ENCODE data around the gene AMT.

The AMT gene, protein sequence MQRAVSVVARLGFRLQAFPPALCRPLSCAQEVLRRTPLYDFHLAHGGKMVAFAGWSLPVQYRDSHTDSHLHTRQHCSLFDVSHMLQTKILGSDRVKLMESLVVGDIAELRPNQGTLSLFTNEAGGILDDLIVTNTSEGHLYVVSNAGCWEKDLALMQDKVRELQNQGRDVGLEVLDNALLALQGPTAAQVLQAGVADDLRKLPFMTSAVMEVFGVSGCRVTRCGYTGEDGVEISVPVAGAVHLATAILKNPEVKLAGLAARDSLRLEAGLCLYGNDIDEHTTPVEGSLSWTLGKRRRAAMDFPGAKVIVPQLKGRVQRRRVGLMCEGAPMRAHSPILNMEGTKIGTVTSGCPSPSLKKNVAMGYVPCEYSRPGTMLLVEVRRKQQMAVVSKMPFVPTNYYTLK

GRCh38 chr3:49422379-49423248, at the start of gene AMT:
Gene AMT (minus strand): TSS chr3:49422473. CDS start chr3:49422450, 23 bp downstream.
- peak; percentile 17 for DNase-seq (ENCODE audit: low spot score)

DNA sequence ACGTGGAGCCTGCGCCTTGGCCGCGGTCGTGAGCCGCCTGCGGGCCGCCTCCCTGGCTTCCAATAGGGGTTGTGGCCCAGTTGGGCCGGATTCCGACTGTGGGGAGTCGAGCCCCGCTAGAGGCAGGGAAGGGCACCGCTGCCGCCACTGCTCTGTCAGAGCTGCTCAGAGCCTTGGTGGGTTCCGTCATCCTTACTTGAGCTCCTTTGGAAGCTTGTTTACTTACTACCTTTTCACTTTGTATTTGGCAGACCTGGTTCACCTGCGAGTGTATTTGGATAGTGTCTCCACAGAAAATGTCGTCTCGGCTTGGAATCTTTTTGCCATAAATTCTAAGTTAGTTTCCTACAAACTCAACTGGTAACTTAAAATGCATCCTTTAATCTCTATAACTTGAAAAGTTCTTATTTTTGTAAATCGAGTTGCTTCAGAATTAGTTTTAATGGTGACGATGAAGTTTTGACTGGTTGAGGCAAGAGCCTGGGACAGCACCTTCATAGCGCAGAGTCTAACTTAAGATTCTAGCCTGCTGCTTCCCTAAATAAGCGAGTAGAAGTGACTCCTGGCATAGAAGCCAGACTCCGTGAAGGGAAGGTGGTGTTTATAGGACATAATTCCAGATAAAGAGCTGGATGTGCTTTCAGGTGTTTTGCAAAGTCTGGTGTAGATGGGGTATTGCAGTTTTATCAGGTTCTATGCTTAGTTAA, 48.6 kb upstream of the AMT start:
- no peak for DNase-seq (ENCODE audit: low spot score)

DNA sequence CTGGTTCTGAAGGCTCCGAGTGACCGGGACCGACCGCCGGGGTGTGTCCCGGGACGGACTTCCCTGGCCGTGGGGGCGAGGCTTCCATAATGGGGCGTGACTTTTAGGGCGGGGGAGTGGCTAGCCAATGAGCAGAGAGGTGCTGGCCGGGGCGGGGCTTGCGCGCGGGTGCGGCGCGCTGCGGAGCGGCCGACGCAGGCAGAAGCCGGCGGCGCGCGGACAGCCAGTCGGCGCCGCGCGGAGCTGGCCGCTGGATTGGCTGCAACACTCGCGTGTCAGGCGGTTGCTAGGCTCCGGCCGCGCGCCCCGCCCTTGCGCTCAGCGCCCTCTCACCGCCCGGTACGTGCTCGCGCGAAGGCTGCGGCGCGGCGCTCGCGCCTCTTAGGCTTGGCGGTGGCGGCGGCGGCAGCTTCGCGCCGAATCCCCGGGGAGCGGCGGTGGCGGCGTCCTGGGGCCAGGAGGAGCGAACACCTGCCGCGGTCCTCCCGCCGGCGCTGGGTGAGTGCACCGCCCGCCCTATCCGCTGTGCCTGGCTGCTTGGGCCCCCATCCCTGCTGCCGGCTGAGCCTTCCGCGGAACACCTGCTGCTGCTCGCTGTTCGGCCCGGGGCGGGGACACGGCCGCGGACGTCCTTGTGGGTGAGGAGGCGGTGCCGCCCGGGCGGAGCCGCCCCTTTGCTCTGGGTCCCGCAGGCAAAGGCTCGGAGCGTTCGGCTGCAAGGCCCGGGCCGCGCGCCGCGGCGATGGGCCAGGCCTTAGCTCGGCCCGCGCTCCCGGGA, 47.9 kb upstream of the AMT start, which contains the start of gene DAG1:
TSS of gene DAG1 (plus strand) at position 332 of the 778 bp plus-strand sequence. CDS start 40,268 bp downstream, outside the sequence.
- DNase-seq (ENCODE audit: low spot score) = peak; percentile 94

- peak; percentile 83 for DNase-seq (ENCODE audit: low spot score)
Measured at GRCh38 chr3:49469037-49469935, 47.0 kb upstream of the AMT start.

DNA sequence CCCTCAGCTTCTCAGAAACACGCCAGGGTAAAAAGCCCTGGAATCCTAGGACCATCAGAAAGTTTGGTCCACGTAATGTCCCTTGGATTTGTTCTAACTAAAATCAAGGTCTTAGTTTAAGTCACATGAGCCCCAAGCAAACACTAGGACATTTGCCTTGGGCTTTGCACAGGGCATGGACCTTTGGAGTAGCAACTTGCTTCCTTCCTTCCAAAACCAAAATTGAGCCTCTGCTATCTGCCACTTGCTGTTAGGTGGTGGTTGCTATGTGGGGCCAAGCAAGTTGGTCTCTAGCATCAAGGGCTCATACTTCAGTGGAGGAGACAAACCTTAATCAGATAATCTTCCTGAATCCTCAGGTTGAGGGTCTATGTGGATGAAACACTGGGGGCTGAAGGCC, 43.8 kb upstream of the AMT start:
- no peak for DNase-seq (ENCODE audit: low spot score)

DNA sequence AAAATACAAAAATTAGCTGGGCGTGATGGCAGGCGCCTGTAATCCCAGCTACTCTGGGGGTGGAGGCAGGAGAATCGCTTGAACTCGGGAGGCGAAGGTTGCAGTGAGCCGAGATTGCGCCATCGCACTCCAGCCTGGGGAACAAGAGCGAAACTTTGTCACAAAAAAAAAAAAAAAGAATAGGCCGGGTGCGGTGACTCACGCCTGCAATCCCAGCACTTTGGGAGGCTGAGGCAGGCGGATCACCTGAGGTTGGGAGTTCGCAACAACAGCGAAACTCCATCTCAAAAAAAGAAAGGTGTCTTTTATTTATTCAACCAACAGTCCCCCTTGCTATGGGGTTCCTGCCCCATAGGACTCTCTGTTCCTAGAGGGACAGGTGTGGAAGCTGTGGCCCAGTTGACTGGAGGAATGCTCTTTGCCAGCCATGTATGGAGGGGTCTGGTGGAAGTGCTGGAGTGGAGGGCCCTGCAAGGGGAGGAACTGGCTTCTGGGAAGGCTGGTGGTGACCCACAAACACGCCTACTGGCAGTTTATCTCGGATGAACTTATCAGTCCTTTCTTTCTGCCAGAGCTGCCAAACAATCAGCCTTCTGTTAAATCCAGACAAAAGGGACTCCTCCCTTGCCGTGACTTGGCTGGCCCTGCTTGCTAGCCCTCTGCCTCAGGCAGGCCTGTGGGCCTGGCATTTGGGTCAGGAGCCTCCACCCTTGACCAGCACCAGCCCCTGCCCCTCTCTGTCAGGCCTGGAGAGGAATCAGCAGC, 43.2 kb upstream of the AMT start:
- DNase-seq (ENCODE audit: low spot score) = no peak

DNA sequence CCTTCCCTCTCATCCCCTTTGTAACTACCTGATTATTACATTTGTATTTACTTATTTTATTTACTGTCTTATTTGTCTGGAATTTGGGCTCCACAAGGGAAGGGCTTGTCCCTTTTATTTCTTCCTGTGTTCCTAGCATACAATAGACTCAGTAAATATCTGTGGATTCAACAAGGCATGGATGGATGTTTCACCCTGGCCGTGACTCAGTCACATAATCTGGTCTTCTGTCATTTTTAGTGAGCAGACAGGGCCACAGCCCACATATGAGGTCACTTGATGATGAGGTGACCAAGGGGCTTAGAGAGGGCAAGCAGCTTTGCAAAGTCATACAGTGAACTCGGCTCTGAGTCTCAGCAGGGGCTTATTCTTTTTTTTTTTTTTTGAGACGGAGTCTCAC, 39.9 kb upstream of the AMT start:
- peak; percentile 53 for DNase-seq (ENCODE audit: low spot score)

GRCh38 chr3:49461443-49462171, 39.3 kb upstream of the AMT start:
- peak; percentile 26 for DNase-seq (ENCODE audit: low spot score)

GRCh38 chr3:49460956-49461355, 38.7 kb upstream of the AMT start:
- DNase-seq (ENCODE audit: low spot score) = no peak

- DNase-seq (ENCODE audit: low spot score) = no peak
Measured at GRCh38 chr3:49460188-49460890, 38.1 kb upstream of the AMT start.

GRCh38 chr3:49456466-49456865, 34.2 kb upstream of the AMT start:
- DNase-seq (ENCODE audit: low spot score) = peak; percentile 23

DNA sequence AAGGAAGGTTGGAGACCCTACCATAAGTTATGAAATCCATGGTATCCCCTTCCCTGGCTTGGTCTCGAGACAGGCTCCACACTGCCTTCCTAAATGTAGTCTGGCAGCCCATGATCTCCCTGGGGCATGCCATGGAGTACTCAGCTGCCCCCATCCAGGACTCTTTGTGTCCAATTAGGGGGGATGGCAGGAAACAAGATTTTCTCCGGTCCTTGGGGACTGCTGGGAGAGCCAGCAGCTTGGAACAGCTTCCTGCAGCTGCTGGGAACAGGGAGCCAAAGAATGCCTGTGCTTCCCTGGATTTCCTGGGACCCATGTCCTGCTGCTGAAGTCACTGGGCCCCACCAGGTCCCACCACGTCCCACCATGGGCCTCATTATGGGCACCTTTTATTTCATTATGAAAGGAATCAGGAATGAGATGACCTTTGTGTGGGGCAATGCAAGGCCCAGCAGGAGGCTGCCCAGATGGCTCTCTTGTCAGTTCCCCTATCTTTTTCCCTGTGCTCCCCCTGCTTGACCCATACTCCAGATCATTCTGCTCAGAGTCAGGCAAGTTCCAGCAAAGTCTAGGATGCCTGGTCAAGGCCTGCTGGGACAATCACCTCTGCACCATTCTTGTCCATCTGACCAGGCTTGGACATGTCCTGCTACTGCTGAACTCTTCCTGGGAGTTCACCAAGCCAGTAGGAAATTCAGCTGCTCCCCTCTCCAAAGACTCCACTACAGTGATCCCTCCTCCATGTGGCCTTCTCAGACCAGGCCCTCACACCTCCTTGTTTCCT, 32.8 kb upstream of the AMT start:
- peak; percentile 49 for DNase-seq (ENCODE audit: low spot score)

GRCh38 chr3:49454458-49454857, 32.2 kb upstream of the AMT start:
- DNase-seq (ENCODE audit: low spot score) = peak; percentile 8

- DNase-seq (ENCODE audit: low spot score) = no peak
Measured at GRCh38 chr3:49453621-49454020, 31.3 kb upstream of the AMT start.

GRCh38 chr3:49445391-49445790, 23.1 kb upstream of the AMT start:
- no peak for DNase-seq (ENCODE audit: low spot score)

DNA sequence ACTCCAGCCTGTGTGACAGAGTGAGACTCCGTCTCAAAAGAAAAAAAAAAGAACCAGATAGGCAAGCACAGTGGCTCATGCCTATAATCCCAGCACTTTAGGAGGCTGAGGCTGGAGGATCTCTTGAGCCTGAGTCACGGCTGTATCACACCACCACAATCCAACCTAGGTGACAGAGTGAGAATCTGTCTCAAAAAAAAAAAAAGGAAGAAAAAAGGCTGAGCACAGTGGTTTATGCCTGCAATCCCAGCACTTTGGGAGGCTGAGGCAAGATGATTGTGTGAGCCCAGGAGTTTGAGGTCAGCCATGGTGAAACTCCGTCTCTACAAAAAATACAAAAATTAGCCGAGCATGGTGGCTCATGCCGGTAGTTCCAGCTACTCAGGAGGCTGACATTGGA, 12.5 kb upstream of the AMT start:
- DNase-seq (ENCODE audit: low spot score) = no peak

DNA sequence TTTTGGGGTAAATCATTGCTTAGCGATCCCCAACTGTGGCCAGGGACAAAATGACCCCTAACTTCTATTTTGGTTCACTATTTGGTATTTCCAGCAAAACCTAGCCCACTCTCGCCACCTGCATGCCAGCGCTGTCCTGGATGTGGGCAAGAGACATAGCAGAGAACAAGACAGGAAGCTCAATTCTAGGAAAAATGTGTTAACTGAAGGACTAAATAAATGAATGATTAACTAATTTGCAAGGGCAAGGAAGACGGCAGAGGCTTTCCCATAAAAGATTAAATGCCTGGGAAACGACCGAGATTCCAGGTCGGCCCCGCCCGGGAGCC, 6.4 kb upstream of the AMT start:
- DNase-seq (ENCODE audit: low spot score) = no peak

GRCh38 chr3:49427586-49427985, 5.3 kb upstream of the AMT start:
- no peak for DNase-seq (ENCODE audit: low spot score)

Measured in hepatic stellate cell (primary cell).